ENCODE results near the gene ATOH8. TPM values are rescaled to one million over a fixed set of nuclear protein-coding genes. Genes with fewer than 3 reads are reported as not detected.

ATOH8 gene
- total and polyA plus RNA-seq, 4 donors: 38.6 to 63.3 (median 50.5) TPM

DNA sequence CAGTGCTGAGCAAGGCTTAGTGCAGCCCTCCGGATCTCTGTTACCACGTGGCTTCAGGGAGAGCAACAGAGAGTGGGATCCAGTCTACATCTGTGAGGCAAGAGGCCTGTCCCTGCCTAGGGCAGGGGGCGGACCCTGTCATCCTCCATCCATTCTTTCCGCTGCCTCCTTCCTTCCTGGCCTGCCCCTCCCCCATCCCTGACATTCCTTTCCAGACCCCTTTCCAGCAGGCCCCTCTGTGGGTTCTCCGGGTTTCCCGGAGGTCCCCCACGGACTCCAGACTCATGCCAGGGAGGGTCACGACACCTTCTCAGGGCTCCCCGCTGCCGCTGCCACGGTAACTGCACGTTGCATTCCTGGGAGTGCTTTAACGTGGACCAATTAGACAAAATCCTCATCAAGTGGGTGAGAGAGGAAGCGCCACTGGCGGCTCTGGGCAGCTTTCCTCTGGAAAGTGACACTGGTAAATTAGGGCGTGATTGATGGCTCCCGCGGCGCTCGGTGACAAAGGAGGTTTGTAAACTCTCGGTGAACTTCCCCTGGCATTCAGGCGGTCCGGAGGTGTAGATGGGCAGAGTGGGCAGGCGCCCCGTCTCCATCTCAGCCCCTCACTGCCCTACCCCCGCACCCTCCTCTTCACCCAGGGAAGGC, 11.4 kb downstream of the ATOH8 start:
- WGBS, 2 donors: 23 to 37% methylated on average over 26 of the region's 26 CpGs
- no peaks in the 10 kb centered on the region for H3K27me3 ChIP-seq (ENCODE audit: control insufficient read depth in 3 of 3, insufficient read depth in 3 of 3, low read length in 2 of 3)
- H3K9ac ChIP-seq (ENCODE audit: insufficient read depth in 1 of 2, low read length in 2 of 2): no peak overlapping the region
- TF ChIP-seq, protein P1, sequence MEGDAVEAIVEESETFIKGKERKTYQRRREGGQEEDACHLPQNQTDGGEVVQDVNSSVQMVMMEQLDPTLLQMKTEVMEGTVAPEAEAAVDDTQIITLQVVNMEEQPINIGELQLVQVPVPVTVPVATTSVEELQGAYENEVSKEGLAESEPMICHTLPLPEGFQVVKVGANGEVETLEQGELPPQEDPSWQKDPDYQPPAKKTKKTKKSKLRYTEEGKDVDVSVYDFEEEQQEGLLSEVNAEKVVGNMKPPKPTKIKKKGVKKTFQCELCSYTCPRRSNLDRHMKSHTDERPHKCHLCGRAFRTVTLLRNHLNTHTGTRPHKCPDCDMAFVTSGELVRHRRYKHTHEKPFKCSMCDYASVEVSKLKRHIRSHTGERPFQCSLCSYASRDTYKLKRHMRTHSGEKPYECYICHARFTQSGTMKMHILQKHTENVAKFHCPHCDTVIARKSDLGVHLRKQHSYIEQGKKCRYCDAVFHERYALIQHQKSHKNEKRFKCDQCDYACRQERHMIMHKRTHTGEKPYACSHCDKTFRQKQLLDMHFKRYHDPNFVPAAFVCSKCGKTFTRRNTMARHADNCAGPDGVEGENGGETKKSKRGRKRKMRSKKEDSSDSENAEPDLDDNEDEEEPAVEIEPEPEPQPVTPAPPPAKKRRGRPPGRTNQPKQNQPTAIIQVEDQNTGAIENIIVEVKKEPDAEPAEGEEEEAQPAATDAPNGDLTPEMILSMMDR (IDR thresholded peaks at IDR 0.05; ENCODE audit: control extremely low read depth, extremely low read depth): no peak
- peak overlapping the region in 1 of 2 donors; percentile 33 for H3K27ac ChIP-seq (ENCODE audit: low read depth in 1 of 2, low read length in 1 of 2)
- no peak for ATAC-seq (ENCODE audit: insufficient read depth, low FRiP score)
- peak in 2 of 3 donors; percentile 37 to 46 for DNase-seq
- peaks cover 0 to 24% (median 19%) of the 10 kb centered on the region in 4 donors for H3K36me3 ChIP-seq (ENCODE audit: control insufficient read depth in 4 of 4, insufficient read depth in 4 of 4, low read length in 4 of 4)
- no peak overlapping the region for H3K4me3 ChIP-seq
- H3K4me1 ChIP-seq (ENCODE audit: control insufficient read depth in 5 of 5, insufficient read depth in 5 of 5, low read length in 5 of 5): peaks cover 6 to 62% (median 23%) of the 10 kb centered on the region in 5 donors
- no peaks in the 10 kb centered on the region for H3K9me3 ChIP-seq (ENCODE audit: control insufficient read depth in 4 of 4, insufficient read depth in 3 of 4, low read length in 3 of 4)

DNA sequence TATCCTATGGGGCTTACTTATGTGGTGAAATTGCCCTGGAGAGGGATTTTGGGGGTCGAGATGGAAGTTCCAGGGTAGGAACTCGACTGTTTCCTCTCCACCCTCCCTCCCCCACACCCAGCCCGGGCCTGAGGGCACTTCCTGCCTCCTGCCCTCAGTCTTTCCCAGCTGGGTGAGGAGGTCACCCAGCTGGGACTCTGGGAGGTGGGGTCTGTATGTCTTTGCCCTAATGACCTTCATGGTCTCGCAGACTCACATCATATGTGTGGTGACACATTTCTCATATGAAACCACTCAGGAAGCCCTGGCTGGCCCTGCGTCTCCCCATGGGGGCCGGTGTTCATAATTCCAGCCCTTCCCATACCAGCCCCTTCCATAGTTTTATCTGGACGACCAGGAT, 12.4 kb downstream of the ATOH8 start:
- H3K27me3 ChIP-seq (ENCODE audit: control insufficient read depth in 3 of 3, insufficient read depth in 3 of 3, low read length in 2 of 3): no peaks in the 10 kb centered on the region
- TF ChIP-seq, protein P1 (IDR thresholded peaks at IDR 0.05; ENCODE audit: control extremely low read depth, extremely low read depth): no peak
- WGBS, 2 donors: 40 to 41% methylated on average over 7 of the region's 7 CpGs
- H3K9me3 ChIP-seq (ENCODE audit: control insufficient read depth in 4 of 4, insufficient read depth in 3 of 4, low read length in 3 of 4): peaks cover 0 to 1% (median 0%) of the 10 kb centered on the region in 4 donors
- H3K4me3 ChIP-seq: no peak overlapping the region
- DNase-seq: no peak
- peaks cover 14 to 69% (median 30%) of the 10 kb centered on the region in 5 donors for H3K4me1 ChIP-seq (ENCODE audit: control insufficient read depth in 5 of 5, insufficient read depth in 5 of 5, low read length in 5 of 5)
- peaks cover 0 to 27% (median 18%) of the 10 kb centered on the region in 4 donors for H3K36me3 ChIP-seq (ENCODE audit: control insufficient read depth in 4 of 4, insufficient read depth in 4 of 4, low read length in 4 of 4)
- H3K27ac ChIP-seq (ENCODE audit: low read depth in 1 of 2, low read length in 1 of 2): peak overlapping the region in 1 of 2 donors; percentile 4
- no peak for ATAC-seq (ENCODE audit: insufficient read depth, low FRiP score)
- no peak overlapping the region for H3K9ac ChIP-seq (ENCODE audit: insufficient read depth in 1 of 2, low read length in 2 of 2)

DNA sequence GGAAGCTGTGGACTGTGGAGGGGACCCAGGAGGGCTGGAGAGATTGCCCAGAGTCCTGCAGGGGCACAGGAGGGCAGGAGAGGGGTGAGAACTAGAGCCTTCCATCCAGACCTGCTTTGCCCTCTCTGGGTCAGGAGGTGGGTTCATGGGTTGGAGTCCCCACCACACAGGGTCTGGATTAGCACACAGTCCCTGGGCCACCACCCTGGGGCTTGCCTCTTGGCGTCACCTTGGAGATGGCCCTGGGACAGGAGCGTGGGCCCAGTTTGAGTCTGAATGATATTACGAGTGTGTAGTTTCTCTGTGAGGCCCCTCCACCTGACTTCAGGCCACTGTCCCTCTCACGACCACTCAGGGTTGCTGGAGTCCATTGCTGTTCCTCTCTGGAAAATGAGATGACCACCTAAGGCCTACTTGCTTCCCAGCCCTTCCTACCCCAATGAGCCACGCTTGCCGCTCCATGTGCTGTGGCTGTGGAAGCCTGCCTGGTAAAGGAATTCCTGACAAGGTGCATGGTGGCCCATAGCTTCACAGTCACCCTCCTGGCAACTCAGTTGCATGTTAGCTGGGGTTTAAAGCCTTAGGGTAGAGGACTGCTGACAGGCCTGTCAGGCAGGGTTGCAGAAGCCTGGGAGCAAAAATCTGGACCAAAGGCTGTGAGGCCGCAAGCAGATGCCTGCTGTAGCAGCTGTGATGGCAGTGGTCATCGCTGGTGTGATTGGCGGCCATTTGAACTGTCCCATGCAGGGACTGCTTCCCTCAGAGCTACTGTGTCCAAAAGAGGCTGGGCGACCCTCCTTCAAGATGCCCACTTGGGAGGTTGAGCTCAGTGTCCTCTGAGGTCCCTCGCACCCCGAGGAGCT, 14.2 kb downstream of the ATOH8 start:
- Histone ChIP-seq H3K9me3 (ENCODE audit: control insufficient read depth in 4 of 4, insufficient read depth in 3 of 4, low read length in 3 of 4) (peaks cover 0 to 1% (median 0%) of the 10 kb centered on the region in 4 donors), H3K27me3 (ENCODE audit: control insufficient read depth in 3 of 3, insufficient read depth in 3 of 3, low read length in 2 of 3) (no peaks in the 10 kb centered on the region), H3K4me1 (ENCODE audit: control insufficient read depth in 5 of 5, insufficient read depth in 5 of 5, low read length in 5 of 5) (peaks cover 18 to 80% (median 39%) of the 10 kb centered on the region in 5 donors), H3K36me3 (ENCODE audit: control insufficient read depth in 4 of 4, insufficient read depth in 4 of 4, low read length in 4 of 4) (peaks cover 0 to 29% (median 18%) of the 10 kb centered on the region in 4 donors), H3K27ac (ENCODE audit: low read depth in 1 of 2, low read length in 1 of 2) (peak overlapping the region in 1 of 2 donors; percentile 41), H3K4me3 (no peak overlapping the region), H3K9ac (ENCODE audit: insufficient read depth in 1 of 2, low read length in 2 of 2) (no peak overlapping the region)
- 82 to 88% methylated on average over 12 of the region's 12 CpGs for WGBS, 2 donors
- ATAC-seq (ENCODE audit: insufficient read depth, low FRiP score): no peak
- TF ChIP-seq, protein P1 (IDR thresholded peaks at IDR 0.05; ENCODE audit: control extremely low read depth, extremely low read depth): no peak
- no peak for DNase-seq

Measured in lung (tissue), 12 donors.